Kidney capillary endothelial cell (primary cell): ENCODE results near the gene GSX1.

Experiments
- DNase-seq: peaks from one replicate; pipeline ENCODE4 v3.0.0-alpha.2; 2018; ENCODE audit warnings: low spot score

Gene GSX1

DNA sequence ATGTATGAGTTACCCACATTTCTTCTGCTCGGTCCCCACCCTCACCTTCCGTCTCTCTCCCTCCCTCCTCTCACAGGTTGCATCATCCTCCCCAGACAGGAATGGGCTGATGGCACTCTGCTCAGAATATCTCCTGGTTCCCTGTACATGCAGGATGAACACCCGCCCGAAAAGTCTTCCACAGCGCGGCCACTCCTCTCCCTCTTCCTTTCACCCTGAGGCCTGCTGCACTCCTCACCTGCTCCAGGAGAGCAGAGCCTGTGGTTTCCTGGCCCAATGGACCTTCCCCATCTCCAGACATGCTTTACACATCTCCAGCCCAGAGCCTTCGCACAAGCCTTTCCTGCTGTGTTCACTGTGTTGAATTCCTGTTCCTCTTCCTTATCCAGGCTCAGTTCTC is 40.9 kb downstream of the GSX1 start:
- no peak for DNase-seq

DNA sequence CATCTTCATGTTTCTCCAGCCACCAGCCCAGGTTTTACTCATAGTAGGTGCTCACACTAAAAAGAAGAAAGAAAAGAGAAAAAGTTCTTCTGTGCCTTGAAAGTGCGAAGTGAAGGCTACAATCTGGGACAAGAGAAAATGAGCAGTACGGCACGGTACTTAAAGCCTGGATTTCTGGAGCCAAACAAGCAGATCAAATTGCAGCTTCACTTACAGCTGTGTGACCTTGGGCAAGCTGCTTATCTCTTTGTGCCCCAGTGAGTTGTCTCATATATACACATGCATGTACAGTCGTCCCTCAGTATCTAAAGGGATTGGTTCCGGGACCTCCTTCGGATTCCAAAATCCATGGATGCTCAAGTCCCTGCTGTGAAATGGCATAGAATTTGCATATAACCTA is 41.8 kb downstream of the GSX1 start:
- DNase-seq: no peak

DNA sequence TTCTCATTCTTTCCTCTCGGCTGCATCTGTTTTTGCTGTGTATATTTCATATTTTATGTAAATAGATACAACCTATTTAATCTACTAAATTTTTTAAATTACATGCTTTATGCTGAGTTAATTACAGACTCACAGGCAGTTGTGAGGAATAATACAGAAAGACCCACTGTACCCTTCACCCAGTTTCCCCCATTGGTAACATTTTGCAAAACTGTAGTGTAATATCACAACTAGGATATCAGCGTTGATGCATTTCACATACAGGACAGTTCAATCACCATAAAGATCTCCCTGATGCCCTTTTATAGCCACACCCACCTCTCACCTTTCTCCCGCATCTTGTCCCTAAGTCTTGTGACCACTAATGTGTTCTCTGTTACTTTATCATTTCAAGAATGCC is 43.5 kb downstream of the GSX1 start:
- DNase-seq: no peak

DNA sequence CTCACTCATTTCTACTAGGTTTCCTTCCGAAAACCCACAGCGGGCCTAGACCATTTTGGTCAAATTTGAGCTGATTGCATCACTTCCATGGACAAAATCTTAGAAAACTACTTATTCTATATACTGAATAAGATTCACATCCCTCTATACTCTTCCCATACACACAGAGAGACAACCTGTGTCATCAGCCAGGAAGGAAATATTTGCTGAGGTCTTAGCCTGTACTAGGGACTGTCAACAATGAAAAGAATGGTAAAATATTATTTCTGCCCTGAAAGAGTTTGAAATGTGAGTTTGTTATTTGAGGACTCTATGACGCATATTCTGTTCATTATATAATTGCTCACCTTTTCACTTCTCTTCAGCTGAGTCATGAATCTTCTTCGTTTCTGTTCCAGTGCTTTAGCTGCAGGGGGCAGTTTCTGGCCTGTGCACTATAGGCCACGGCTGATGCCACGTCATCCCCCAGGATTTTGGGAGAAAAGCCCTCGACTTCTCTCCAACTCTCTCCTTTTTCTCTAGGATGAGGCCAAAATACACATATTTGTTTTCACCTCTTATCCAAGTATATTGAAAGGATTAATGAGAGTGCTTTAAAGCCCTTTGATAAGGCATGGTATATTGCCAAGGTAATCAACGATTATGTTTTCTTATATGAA is 47.7 kb downstream of the GSX1 start:
- DNase-seq: no peak

DNA sequence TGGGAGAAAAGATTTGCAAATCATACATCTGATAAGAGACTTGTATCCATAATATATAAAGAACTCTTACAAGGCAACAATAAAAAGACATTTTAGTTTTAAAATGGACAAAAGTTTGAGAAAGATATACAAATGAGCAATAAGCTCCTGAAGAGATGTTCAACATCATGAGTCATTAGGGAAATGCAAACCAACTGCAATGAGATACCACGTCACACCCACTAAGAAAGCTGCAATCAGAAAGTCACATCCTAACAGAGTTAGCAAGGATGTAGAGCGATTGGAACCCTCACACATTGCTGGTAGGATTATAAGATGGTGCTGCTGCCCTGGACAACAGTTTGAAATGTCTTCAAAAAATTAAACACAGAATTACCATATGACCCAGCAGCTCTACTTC is 50.3 kb downstream of the GSX1 start:
- no peak for DNase-seq
